Colonic mucosa (tissue), 4 donors: ENCODE measurements around the gene IRF7. TPM values are rescaled to one million over a fixed set of nuclear protein-coding genes. Genes with fewer than 3 reads are reported as not detected.
"Not testable (repeated sequence)": the region's sequence is repeated elsewhere in the genome, so short reads cannot be mapped to it uniquely, and the experiment has no call there.

ENCODE experiments used
- DNase-seq: peaks from one replicate; pipeline ENCODE4 v3.0.0-alpha.2; 2020
- H3K27ac ChIP-seq: fragments of 200-600 bp; one replicate; pipeline ENCODE4 v1.8.0; 2021
- H3K27me3 ChIP-seq: fragments of 200-600 bp; one replicate; pipeline ENCODE4 v1.8.0; 2021
- H3K36me3 ChIP-seq: fragments of 200-600 bp; one replicate; pipeline ENCODE4 v1.8.0; 2021
- H3K4me1 ChIP-seq: fragments of 200-600 bp; one replicate; pipeline ENCODE4 v1.8.0; 2021; ENCODE audit warnings: mild to moderate bottlenecking
- H3K4me3 ChIP-seq: fragments of 200-600 bp; one replicate; pipeline ENCODE4 v1.8.0; 2021
- H3K9ac ChIP-seq, 2 donors: one replicate each; pipeline ENCODE4 v1.7.0; 2013; ENCODE audit warnings: control low read depth in 2 of 2, low read depth in 2 of 2, low read length in 2 of 2
- H3K9me3 ChIP-seq: fragments of 200-600 bp; one replicate; pipeline ENCODE4 v1.8.0; 2021
- intact Hi-C: fragments of 100-400 bp; cut with DNase I; formaldehyde crosslinking; loops from one replicate; pipeline ENCODE4 v1.14.1; 2022
- total RNA-seq, 2 donors: library from RNA; stranded (reverse); fragmentation: NEBNext Ultra II Directional in 1 of 2; extraction: Animal tissue kit (Norgen Biotek cat#: 25700) in 1 of 2; gene quantifications; one replicate each; pipeline ENCODE4 v1.2.1, GENCODE V29; 2021
- TF ChIP-seq, protein P1 (sequence below): fragments of 200-600 bp; IDR thresholded peaks from one replicate; pipeline ENCODE4 v1.8.0; 2022; ENCODE audit warnings: antibody characterized with exemption, mild to moderate bottlenecking
- donor health status: healthy.
- donor health status: DM: no; HTN: no; CAD: no.
- donor health status: DM: no; HTN: no; CAD: no.

The IRF7 gene
- total RNA-seq, 2 donors from 2014 or later, result 22.1 to 25.6 TPM

DNA sequence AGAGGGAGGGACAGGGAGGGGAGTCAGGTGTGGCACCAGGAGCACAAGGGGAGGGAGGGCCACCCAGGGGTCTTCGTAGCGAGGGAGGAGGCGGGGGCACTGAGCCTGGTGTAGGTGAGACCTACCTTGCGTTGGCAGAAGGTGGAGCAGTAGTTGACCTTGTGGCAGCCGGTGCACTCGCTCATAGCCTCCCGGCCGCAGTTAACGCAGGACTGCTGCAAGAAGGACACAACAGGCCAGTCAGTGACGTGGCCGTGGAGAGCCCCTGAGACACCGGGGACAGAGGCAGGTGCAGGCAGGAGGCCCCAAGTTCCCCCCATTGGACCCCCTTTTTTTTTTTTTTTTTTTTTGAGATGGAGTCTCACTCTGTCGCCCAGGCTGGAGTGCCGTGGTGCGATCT is 38.1 kb upstream of the IRF7 start:
- no peak for DNase-seq
- no peak overlapping the region for H3K4me3 ChIP-seq
- no peak overlapping the region for H3K9ac ChIP-seq
- intact Hi-C loops, result no loop called here
- H3K36me3 ChIP-seq, result no peaks in the 10 kb centered on the region
- H3K27me3 ChIP-seq, result no peaks in the 10 kb centered on the region
- no peak overlapping the region for H3K27ac ChIP-seq
- H3K4me1 ChIP-seq, result peaks cover 9% of the 10 kb centered on the region
- no peaks in the 10 kb centered on the region for H3K9me3 ChIP-seq
- TF ChIP-seq, protein P1, sequence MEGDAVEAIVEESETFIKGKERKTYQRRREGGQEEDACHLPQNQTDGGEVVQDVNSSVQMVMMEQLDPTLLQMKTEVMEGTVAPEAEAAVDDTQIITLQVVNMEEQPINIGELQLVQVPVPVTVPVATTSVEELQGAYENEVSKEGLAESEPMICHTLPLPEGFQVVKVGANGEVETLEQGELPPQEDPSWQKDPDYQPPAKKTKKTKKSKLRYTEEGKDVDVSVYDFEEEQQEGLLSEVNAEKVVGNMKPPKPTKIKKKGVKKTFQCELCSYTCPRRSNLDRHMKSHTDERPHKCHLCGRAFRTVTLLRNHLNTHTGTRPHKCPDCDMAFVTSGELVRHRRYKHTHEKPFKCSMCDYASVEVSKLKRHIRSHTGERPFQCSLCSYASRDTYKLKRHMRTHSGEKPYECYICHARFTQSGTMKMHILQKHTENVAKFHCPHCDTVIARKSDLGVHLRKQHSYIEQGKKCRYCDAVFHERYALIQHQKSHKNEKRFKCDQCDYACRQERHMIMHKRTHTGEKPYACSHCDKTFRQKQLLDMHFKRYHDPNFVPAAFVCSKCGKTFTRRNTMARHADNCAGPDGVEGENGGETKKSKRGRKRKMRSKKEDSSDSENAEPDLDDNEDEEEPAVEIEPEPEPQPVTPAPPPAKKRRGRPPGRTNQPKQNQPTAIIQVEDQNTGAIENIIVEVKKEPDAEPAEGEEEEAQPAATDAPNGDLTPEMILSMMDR, result no peak

DNA sequence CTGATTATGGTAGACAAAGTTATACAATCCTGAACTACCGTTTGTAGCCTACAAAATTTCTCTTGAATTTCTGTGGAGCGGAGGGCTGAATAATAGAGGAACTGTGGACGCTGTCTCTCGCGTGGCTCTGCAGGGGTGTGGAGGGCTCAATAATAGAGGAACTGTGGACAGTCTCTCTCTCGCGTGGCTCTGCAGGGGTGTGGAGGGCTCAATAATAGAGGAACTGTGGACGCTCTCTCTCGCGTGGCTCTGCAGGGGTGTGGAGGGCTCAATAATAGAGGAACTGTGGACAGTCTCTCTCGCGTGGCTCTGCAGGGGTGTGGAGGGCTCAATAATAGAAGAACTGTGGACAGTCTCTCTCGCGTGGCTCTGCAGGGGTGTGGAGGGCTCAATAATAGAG is 37.4 kb upstream of the IRF7 start:
- H3K9me3 ChIP-seq, H3K27me3 ChIP-seq, intact Hi-C loops, H3K9ac ChIP-seq, H3K27ac ChIP-seq, DNase-seq, H3K4me1 ChIP-seq, H3K36me3 ChIP-seq, H3K4me3 ChIP-seq: not testable (repeated sequence)

DNA sequence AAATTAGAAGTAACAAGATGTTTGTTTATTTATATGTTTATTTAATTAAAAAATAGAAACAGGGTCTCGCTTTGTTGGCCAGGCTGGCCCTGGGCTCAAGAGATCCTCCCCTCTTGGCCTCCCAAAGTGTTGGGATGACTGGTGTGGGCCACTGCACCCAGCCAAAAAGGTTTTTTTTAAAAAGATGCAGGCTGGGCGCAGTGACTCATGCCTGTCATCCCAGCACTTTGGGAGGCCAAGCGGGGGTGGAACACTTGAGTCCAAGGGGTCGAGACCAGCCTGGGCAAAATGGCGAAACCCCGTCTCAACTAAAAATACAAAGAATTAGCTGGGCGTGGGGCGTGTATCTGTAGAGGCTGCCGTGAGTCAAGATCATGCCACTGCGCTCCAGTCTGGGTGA is 34.7 kb upstream of the IRF7 start:
- Histone ChIP-seq H3K4me3 (no peak overlapping the region), H3K36me3 (no peaks in the 10 kb centered on the region), H3K4me1 (peaks cover 6% of the 10 kb centered on the region), H3K9ac (no peak overlapping the region), H3K27me3 (no peaks in the 10 kb centered on the region), H3K27ac (no peak overlapping the region), H3K9me3 (no peaks in the 10 kb centered on the region)
- TF ChIP-seq, protein P1, result no peak
- DNase-seq, result no peak
- intact Hi-C loops, result no loop called here

DNA sequence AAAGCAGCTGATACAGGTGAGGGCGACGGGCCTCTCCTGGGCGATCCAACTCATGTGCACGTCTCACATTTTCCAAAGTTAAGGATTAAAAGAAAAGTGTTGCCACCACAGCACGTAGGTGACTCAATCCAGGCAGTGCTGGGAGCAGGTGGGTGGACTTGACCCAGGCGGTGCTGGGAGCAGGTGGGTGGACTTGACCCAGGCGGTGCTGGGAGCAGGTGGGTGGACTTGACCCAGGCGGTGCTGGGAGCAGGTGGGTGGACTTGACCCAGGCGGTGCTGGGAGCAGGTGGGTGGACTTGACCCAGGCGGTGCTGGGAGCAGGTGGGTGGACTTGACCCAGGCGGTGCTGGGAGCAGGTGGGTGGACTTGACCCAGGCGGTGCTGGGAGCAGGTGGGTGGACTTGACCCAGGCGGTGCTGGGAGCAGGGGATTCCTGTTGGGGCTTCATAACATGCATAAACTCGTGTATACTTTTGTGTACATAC is 32.0 kb upstream of the IRF7 start:
- H3K36me3 ChIP-seq, DNase-seq, H3K4me3 ChIP-seq, H3K9ac ChIP-seq, H3K27me3 ChIP-seq, intact Hi-C loops, H3K4me1 ChIP-seq, H3K9me3 ChIP-seq, H3K27ac ChIP-seq: not testable (repeated sequence)

DNA sequence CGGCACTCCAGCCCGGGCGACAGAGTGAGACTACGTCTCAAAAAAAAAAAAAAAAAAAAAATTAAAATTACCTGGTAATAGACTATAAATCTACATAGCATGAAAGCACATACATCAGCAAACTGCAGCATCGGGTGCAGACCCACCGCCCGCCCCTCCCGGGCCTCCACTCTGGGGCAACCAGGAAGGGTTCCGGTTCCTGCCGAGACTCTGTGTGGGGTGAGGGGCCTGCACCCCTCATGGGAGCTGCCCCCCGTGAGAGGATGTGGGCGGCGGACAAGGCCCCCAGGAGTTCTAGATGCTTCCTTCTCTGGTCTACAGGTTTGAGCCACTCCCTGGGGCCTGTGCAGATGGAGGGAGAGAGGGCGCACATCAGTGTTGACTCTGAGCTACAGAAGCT is 30.5 kb upstream of the IRF7 start:
- Histone ChIP-seq H3K9ac (no peak overlapping the region), H3K27me3 (no peaks in the 10 kb centered on the region), H3K4me3 (no peak overlapping the region), H3K36me3 (no peaks in the 10 kb centered on the region), H3K4me1 (no peaks in the 10 kb centered on the region), H3K9me3 (no peaks in the 10 kb centered on the region), H3K27ac (no peak overlapping the region)
- intact Hi-C loops, result no loop called here
- TF ChIP-seq, protein P1, result no peak
- DNase-seq, result no peak

DNA sequence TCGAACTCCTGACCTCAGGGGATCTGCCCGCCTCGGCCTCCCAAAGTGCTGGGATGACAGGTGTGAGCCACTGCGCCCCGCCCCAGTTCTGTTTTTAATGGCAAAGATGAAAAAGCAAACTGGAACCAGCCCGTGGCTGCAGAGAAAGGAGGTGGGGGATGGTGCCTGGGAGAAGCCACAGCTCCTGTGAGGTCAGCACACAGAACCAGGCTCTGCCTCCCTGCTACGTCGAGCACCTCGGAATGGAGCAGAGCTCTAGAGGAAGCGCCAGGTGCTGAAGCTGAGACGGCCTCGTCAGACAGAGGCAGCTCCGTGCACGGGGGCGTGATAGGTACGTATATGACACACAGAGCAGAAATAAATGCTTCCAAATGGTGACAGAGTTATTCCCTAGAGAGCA is 29.8 kb upstream of the IRF7 start:
- H3K27ac ChIP-seq, result no peak overlapping the region
- H3K4me1 ChIP-seq, result no peaks in the 10 kb centered on the region
- no peak overlapping the region for H3K4me3 ChIP-seq
- no peak overlapping the region for H3K9ac ChIP-seq
- no peaks in the 10 kb centered on the region for H3K9me3 ChIP-seq
- TF ChIP-seq, protein P1, result no peak
- H3K36me3 ChIP-seq, result no peaks in the 10 kb centered on the region
- intact Hi-C loops, result no loop called here
- DNase-seq, result no peak
- no peaks in the 10 kb centered on the region for H3K27me3 ChIP-seq
